GM20431 (cell line): Measurements from ENCODE around the gene PGBD2.
"Not testable (repeated sequence)": the region's sequence is repeated elsewhere in the genome, so short reads cannot be mapped to it uniquely, and the experiment has no call there.

ENCODE experiments used
- in situ Hi-C: fragments of 300-500 bp; cut with MseI, MboI; formaldehyde crosslinking; loops from one replicate; pipeline ENCODE4 v1.15.0; 2020; ENCODE audit warnings: low sequenced_read_pairs; ENCODE audit not compliant: unreplicated experiment

PGBD2 gene

DNA sequence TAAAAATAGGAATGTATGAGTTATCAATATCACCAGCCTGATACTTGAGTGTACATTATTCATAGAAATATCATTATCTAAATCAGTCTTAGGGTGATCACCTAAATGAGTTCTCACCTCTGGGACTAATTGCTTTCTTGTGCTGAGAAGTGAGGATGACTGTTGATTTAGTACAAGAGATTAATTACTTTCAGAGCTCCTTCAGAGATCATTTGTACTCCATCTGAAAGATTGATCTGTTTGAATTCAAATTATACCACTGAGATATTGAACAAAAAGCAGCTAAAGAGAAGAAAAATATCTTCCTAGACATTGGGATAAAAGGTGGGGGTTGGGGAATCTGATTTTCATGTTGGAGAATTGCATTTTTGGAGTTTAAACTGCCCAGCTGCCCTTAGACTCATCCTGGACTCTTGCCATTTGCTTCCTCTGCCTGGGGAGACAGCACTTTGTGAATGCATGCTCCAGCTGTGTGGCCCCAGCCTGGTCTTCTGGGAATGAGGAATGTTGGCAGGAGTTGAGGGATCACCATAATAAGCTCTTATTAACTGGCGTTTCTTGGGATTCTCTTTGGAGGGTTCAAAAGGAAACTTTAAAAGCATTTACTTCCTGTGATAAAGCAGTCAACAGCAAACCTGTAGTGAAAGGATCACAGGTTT is 19.7 kb upstream of the PGBD2 start:
- in situ Hi-C loops = no loop called here

DNA sequence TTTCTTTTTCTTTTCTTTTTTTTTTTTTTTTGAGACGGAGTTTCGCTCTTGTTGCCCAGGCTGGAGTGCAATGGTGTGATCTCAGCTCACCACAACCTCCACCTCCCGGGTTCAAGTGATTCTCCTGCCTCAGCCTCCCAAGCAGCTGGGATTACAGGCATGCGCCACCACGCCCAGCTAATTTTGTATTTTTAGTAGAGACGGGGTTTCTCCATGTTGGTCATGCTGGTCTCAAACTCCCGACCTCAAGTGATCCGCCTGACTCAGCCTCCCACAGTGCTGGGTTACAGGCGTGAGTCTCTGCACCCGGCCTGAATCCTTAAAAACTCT is 16.2 kb upstream of the PGBD2 start:
- in situ Hi-C loops = not testable (repeated sequence)

DNA sequence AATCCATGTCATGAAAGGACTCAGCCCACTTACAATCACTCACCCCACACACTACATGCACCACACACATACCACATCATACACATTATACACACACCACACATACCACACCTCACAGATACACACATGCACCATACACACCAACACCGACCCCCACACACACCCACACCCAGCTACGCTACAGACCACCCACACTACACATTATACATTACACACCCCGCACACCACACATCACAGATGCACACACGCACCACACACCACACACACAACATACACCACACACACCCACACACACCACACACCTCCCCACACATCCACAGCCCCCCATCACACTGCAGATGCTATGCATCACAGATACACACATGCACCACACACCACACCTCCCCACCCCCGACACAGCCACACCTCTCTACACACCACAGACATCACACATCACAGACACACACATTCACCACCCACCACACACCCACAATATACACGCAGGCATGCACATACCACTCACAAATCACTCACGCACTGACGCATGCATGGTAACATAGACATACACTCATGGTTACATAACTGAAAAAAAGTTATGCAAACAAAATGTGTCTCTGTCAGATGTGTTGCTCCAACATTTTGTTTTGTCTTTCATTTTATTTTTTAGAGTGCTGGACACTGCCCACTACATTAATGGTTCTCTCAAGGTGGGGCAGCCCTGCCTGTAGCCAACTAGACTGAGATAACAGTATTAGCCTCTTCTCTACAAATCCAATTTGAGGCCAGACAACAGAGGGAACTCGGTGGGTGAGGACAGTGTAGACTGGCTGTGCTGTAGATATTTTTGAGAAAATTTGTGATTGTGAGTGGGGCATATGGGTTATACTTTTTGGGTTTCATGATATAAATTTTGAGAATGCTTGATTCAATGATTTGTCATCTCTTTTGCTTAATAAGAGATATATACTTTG is 15.2 kb upstream of the PGBD2 start:
- in situ Hi-C loops = no loop called here

DNA sequence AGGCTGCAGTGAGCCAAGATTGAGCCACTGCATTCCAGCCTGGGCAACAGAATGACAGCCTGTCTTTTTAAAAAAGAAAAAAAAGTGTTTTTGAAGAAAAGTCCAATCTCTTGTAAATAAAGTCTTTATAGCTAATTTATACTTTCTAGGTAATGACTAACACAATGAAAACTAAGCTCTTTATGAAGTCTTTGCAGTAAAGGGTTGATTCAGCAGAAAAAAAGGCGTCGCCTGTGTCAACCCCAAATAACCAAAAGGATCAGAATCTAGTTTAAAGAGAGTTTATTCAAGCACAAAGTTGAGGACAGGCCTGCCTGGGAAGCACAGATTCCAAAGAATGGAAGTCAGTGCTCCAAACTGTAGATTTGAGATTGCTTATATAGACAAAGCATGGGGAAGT is 14.3 kb upstream of the PGBD2 start:
- in situ Hi-C loops = no loop called here

DNA sequence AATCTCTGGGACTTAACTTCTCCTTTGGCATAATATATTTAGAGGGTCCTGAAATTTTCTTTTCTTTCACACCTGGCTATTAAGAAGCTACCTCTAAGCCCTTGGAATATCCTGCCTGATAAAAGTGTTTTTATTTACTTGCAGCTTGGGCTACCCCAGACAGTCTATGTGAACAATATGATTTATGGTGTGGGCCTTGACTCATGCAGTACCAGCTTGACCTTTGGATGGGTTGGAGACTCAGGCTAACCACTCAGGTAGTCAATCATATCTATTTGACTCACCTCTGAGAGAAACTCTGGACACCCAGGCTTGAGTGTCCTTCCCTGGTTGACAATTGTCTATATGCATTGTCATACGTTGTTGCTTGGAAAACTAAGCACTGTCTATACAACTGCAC is 13.4 kb upstream of the PGBD2 start:
- in situ Hi-C loops = no loop called here

DNA sequence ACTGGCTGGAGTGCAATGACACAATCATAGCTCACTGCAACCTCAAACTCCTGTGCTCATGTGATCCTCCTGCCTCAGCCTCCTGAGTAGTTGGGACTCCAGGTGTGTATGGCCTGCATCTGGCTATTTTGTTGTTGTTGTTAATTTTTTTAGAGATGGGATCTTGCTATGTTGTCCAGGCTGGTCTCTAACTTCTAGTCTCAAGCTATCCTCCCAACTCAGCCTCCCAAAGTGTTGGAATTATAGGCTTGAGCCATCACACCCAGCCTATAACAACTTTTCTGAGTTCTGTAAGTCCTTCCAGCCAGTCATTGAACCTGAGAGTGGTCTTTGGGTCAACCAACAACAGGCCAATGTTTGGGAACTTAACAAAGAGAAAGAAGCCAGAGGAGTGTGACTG is 11.2 kb upstream of the PGBD2 start:
- in situ Hi-C loops = no loop called here

DNA sequence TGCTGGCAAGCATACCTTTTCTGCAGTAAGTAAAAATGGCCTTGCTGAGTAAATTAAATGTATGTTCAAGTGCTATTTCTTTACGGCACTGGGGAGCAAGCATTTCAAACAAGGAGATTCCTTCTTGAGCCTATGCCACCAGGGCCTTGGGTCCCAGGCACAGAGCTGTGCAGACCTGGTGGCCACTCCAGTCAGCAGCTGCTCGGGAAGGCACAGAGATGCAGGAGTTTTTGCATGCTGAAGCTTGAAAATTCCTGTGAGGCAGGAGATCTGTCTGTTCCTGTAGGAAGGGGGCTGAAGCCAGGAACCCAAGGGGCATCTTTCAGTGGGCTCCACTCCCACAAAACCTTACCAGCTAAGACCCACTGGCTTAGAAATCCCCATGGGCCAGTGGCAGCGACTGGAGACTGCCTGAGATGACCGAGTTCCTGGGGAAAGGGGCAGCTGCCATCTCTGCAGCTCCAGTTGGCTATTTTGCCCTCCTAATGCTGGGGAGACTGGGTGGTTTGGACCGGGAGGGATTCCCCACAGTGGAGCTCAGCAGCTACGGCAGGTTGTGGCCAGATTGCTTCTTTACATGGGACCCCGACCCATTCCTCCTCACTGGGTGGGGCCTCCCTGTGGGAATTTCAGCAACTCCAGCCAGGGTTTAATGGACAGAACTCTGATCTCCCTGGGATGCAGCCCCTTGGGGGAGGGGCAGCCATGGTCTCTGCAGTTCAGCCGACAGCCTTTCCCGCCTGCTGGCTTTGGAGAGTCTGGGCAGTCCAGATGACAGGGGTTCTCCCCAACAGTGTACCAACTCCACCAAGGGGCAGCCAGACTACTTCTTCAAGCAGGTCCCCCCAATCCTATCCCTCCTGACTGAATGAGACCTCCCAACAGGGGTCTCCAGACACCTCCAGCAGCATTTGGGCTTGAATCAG is 8.4 kb upstream of the PGBD2 start:
- in situ Hi-C loops = no loop called here

DNA sequence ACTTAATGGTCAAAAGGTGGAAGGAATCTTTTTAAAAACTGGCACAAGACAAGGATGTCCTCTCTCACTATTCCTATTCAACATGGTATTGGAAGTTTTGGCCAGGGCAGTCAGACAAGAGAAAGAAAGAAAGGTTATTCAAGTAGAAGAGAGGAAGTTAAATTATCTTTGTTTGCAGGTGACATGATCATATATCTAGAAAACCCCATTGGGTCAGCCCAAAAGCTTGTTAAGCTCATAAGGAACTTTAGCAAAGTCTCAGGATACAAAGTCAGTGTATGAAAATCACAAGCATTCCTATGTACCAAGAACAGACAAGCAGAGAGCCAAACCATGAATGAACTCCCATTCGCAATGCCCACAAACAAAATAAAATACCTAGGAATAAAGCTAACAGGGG is 5.4 kb upstream of the PGBD2 start:
- in situ Hi-C loops = no loop called here

DNA sequence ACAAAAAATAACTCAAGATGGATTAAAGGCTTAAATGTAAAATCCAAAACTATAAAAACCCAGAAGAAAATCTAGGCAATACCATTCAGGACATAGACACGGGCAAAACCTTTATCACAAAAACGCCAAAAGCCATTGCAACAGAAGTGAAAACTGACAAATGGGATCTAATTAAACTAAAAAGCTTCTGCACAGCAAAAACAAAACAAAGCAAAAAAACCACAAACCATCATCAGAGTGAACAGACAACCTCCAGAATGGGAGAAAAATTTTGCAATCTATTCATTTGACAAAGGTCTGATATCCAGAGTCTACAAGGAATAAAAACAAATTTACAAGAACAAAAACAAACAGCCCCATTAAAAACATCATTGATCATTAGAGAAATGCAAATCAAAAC is 4.5 kb upstream of the PGBD2 start:
- in situ Hi-C loops = no loop called here

DNA sequence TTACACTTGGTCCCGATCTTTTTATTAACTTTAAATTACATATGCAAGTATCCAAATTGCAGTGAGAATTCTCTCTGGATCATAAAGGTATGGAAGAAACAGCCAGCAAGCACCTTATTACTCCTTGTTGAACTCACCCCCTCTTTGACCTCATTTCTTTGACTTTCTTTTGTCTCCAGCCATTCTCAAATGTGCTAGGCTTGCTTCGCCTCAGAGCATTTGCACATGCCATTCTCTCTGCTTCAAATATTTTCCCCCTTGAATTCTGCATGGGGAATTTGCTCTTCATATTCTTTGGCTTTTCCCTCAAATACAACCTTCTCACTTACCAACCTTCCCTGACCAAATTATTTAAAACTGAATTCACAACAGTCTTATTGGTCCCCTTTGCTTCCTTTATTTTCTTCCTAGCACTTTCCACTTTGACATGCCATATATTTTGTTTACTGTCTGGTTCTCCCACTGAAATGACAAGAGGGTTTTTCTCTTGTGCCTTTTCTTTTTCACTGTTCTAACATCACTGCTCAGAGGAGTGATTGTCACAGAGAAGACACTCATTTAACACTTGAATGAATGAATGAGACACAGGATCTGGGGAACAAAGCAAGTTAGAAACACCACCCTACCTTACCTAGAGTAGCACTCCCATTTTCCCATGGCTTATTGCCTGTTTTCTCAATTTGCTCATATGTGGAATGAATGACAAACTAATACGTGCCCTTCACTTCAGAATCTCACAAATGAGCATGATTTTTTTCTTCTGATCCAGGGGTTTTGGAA is 1.4 kb upstream of the PGBD2 start:
- in situ Hi-C loops = no loop called here

DNA sequence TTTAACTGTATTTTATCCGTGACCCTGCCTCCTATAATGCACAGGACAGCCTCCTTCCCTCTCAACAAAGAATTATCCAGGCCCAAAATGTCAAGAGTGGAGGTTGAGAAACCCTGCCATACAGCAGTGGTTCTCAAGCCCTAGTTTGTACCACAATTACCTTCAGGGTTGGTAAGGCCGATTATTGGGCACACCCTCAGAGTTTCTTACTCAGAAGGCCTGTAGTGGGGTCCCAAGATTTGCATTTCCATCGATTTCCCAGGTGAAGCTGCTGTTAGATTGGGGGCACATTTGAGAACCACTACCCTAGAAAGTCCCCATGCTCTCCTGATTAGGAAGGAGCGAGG is 400 bp upstream of the PGBD2 start:
- in situ Hi-C loops = no loop called here

DNA sequence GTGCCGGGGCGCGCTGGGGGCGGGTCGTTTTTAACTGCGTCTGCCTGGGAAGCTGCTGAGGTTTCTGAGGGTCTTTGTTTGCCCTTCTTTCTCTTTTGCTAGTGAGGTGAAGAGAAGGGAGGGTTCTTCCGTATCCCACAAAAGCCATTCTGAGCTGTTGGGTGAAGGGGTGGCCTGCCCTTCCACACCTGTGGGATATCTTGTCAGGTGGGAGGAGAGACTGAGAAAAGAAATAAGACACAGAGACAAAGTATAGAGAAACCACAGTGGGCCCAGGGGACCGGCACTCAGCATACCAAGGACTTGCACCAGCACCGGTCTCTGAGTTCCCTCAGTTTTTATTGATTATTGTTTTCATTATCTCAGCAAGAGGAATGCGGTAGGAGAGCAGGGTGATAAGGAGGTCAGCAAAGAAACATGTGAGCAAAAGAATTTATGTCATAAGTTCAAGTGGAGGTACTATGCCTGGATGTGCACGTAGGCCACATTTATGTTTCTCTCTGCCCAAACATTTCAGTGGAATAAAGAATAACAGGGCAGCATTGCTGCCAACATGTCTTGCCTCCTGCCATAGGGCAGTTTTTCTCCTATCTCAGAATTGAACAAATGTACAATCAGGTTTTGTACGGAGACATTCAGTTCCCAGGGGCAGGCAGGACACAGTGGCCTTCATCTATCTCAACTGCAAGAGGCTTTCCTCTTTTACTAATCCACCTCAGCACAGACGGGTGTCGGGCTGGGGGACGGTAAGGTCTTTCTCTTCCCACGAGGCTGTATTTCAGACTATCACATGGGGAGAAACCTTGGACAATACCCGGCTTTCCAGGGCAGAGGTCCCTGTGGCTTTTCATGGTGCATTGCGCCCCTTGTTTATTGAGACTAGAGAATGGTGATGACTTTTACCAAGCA is 972 bp downstream of the PGBD2 start:
- in situ Hi-C loops = no loop called here

DNA sequence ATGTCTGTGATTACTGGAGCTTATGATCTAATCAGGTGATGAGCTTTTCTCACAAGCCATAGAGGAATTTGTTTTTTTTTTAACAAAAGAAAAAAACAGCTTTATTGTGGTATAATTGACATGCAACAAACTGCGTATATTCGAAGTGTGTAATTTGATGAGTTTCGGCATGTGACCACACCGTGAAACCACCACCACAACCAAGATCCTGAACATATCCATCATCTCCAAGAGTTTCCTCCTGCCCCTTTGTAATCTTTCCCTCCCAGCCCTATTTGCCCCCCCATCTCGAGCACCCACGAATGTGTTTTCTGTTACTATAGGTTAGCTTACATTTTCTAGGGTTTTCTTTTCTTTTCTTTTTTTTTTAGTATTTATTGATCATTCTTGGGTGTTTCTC is 4.7 kb downstream of the PGBD2 start:
- in situ Hi-C loops = no loop called here

DNA sequence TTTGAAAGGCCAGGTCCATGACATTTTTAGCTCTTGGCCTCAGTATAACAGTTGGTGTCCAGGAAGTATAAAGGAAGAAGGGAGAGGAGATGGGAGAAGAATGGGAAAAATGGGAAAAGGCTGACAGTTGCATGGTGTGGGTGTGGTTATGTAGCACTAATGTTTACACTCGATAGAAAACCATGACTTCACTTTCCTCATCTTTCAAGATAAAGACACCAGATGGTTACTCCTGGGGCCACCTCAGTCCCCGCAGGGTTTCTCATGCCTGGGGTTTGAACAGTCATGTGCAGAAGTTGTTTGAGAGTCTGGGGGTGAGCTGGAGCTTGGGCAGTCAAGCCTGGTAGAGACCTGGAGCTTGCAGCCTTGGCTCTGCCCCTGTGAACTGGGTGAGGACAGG is 7.9 kb downstream of the PGBD2 start:
- in situ Hi-C loops = no loop called here

DNA sequence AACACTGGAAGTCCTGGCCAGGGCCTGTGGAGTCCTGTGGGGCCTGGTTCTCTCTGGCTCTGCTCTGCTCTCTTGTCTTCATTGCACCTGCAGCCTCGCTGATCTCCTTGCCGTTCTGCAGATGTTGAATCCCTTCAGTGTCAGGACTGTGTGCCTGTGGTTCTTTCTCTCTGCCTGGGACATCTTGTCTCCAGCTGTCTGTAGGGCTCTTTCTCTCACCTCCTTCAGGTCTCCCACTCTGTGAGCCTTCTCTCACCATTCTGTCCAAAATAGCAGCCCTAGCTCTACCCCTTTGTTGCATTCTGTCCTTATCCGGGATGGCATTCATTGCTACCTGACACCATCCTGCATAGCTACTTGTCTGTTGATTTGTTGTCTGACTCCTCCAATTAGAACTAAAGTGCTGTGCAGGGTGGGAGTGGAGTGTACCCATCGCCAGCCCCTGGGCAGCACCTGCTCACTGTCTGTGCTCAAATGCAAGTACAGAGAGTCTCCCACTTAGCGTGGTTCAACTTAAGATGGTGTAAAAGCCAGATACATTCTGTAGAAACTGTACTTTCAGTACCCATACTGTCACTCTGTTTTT is 8.9 kb downstream of the PGBD2 start:
- in situ Hi-C loops = no loop called here

DNA sequence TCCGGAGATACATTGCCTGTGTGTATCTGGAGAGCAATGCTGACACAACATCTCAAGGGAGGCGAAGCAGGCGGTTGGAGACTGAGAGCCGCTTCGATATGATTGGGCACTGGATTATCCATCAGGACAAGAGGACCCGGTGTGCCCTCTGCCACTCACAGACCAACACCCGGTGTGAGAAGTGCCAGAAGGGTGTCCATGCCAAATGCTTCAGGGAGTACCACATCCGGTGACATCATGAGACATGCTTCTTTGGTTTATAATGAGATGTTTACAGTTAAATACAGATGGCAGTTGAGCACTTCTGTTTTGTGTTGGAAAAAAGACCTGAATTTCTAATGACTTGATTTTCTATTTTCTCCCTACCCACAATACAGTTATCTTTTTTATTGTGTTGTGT is 12.1 kb downstream of the PGBD2 start:
- in situ Hi-C loops = no loop called here

DNA sequence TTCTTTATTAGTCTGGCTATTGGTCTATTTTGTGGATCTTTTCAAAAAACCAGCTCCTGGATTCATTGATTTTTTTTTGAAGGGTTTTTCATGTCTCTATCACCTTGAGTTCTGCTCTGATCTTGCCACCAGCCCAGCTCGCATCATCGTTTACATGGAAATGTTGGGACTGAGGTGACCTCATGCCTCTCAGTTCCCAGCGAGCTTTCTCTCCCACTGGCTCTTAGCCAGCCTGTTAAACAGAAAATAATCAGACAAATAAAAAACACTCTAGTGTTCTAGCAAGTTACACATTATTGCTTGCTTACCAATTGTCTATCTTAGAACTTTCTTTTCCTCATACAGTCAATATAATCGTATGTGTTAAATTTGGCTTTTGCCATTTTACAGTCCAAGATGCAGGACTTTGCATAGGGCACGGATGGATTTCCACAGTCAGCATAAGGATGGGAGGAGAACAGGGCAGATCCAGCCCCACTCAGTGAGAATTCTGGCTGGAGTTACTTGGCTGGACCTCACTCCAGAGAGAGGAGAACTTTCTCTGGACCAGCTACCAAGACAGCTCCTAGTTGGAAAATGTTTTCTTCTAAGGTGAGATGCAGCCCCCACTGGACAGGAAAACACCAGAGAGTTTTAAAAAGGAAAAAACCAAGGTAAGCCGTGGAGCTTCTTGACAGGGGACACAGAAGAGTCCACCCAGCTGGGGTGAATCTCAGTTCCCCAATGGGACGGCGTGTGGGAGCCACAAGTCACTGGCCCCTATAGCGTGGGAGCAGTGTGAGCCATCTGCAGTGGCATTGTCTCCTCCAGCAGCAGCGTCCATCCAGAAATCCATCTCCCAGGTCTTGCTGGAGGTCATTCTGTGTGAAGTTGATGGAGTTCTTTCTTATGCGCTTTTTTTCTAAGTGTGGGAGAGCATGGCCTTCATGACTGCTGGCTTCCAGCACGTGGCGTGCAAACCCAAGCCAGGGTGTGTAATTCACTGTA is 17.6 kb downstream of the PGBD2 start:
- in situ Hi-C loops = no loop called here
